ENCODE data around the gene BACE1. TPM values are rescaled to one million over a fixed set of nuclear protein-coding genes. Genes with fewer than 3 reads are reported as not detected.
A peak's percentile ranks its signal among the peaks of the same experiment; 100 is the strongest.

Gene BACE1
- total and polyA plus RNA-seq, 2 experiments from 2014 or later = 2.4 to 7.2 TPM

GRCh38 chr11:117248341-117248740 lies 67.7 kb downstream of the BACE1 start (continued):
- TF ChIP-seq ZNF462 (CRISPR knock-in tag; IDR thresholded peaks at IDR 0.05) = no peak
- no peak for TF ChIP-seq STAT1 (IDR thresholded peaks at IDR 0.05; ENCODE audit: unreplicated experiment)
- no peak for TF ChIP-seq NANOG (IDR thresholded peaks at IDR 0.05; ENCODE audit: borderline replicate concordance)
- no peak for TF ChIP-seq ZNF114 (CRISPR knock-in tag; IDR thresholded peaks at IDR 0.05)
- no peak for TF ChIP-seq ZNF331 (CRISPR knock-in tag; IDR thresholded peaks at IDR 0.05; ENCODE audit: low read depth)

- no peak overlapping the region for H3K27ac Mint-ChIP-seq
- peaks cover 6% of the 10 kb centered on the region for H4K20me1 ChIP-seq (replicated peaks; ENCODE audit: insufficient read depth)
- DNase-seq (ENCODE audit: low spot score) (no peak), ATAC-seq (no peak)
- H3K4me1 Mint-ChIP-seq = peaks cover 1% of the 10 kb centered on the region
- H3K36me3 Mint-ChIP-seq (ENCODE audit: low read depth) = peaks cover 42% of the 10 kb centered on the region
- no peak overlapping the region for H3K4me3 ChIP-seq
- TF ChIP-seq ZNF114 (CRISPR knock-in tag; IDR thresholded peaks at IDR 0.05) = no peak
- no peak for TF ChIP-seq STAT1 (IDR thresholded peaks at IDR 0.05; ENCODE audit: unreplicated experiment)
- no peak for TF ChIP-seq ZNF331 (CRISPR knock-in tag; IDR thresholded peaks at IDR 0.05; ENCODE audit: low read depth)
- TF ChIP-seq CTCF (conservative IDR thresholded peaks at IDR 0.05; ENCODE audit: low read depth in 2 of 2) = peak in 1 of 2 experiments; percentile 12; a peak in 1 of 4 replicates
- TF ChIP-seq POLR2AphosphoS5 (IDR thresholded peaks at IDR 0.05; ENCODE audit: low read depth) = no peak
- peaks cover 1% of the 10 kb centered on the region for H3K27me3 Mint-ChIP-seq (ENCODE audit: insufficient read depth, low read depth, poor library complexity)
- no peaks in the 10 kb centered on the region for H3K9me2 ChIP-seq (ENCODE audit: insufficient read depth)
- H3K4me1 ChIP-seq (ENCODE audit: insufficient read depth) = no peaks in the 10 kb centered on the region
- no peaks in the 10 kb centered on the region for H3K27me3 ChIP-seq (ENCODE audit: insufficient read depth)
- no peak overlapping the region for H3K27ac ChIP-seq (ENCODE audit: low read depth)
- H3K9me3 Mint-ChIP-seq = no peaks in the 10 kb centered on the region
- 0 out of 2 replicates have a peak, but pooled peaks cover 10% of the 10 kb centered on the region for H3F3A ChIP-seq (replicated peaks; ENCODE audit: low read depth)
- peaks cover 24% of the 10 kb centered on the region for H3K36me3 ChIP-seq (ENCODE audit: insufficient read depth)
- H3K4me3 Mint-ChIP-seq = no peak overlapping the region
- H3K79me2 ChIP-seq (replicated peaks; ENCODE audit: insufficient read depth) = peaks cover 10% of the 10 kb centered on the region
- no peak overlapping the region for H3K4me2 ChIP-seq
- no peak overlapping the region for H2AFZ ChIP-seq
These were observed 76.8 kb downstream of the BACE1 start for GRCh38 chr11:117239295-117239694.

Data from GM23338 (cell line).